Kidney (tissue), 14 donors: ENCODE measurements around the gene ZSCAN18. TPM values are rescaled to one million over a fixed set of nuclear protein-coding genes. Genes with fewer than 3 reads are reported as not detected.
A peak's percentile ranks its signal among the peaks of the same experiment; 100 is the strongest.

Experiments
- DNase-seq, 5 donors: peaks; one replicate each; pipeline ENCODE4 v3.0.0-alpha.2; 2013 to 2020
- FAIRE-seq: peaks from 2 replicates; lab custom pipeline; 2012; peaks lifted over from hg19 to GRCh38; lab: Jason Lieb, UNC
- H3K27ac ChIP-seq, 2 donors: one replicate each; pipeline ENCODE4 v1.7.0; 2013; ENCODE audit warnings: low read depth in 2 of 2, low read length in 2 of 2, inconsistent platforms in 1 of 2
- H3K27me3 ChIP-seq: one replicate; pipeline ENCODE4 v1.7.1; 2013; ENCODE audit warnings: low read length, inconsistent platforms; ENCODE audit not compliant: control insufficient read depth, insufficient read depth
- H3K36me3 ChIP-seq, 3 donors: one replicate each; pipeline versions ENCODE4 v1.7.0 to v1.7.1; 2013; ENCODE audit warnings: low read length in 3 of 3, control low read depth in 1 of 3, inconsistent platforms in 1 of 3; ENCODE audit not compliant: insufficient read depth in 3 of 3, control insufficient read depth in 2 of 3
- H3K4me1 ChIP-seq, 3 donors: one replicate each; pipeline versions ENCODE4 v1.7.0 to v1.7.1; 2013; ENCODE audit warnings: low read length in 3 of 3, inconsistent platforms in 1 of 3, low read depth in 1 of 3; ENCODE audit not compliant: control insufficient read depth in 2 of 3, insufficient read depth in 2 of 3
- H3K4me3 ChIP-seq, 3 donors: one replicate each; pipeline versions ENCODE4 v1.7.0 to v1.8.1; 2013; ENCODE audit warnings: low read length in 3 of 3, control low read depth in 1 of 3, inconsistent platforms in 1 of 3
- H3K9ac ChIP-seq, 3 donors: one replicate each; pipeline versions ENCODE4 v1.7.0 to v1.7.1; 2013; ENCODE audit warnings: low read length in 3 of 3, control low read depth in 1 of 3, inconsistent platforms in 1 of 3
- H3K9me3 ChIP-seq, 3 donors: one replicate each; pipeline versions ENCODE4 v1.7.0 to v1.7.1; 2013; ENCODE audit warnings: low read length in 3 of 3, control low read depth in 1 of 3, inconsistent platforms in 1 of 3; ENCODE audit not compliant: control insufficient read depth in 2 of 3, insufficient read depth in 1 of 3
- CTCF ChIP-seq: IDR thresholded peaks from 3 replicates; pipeline ENCODE4 v1.5.1; 2012; ENCODE audit warnings: mild to moderate bottlenecking, moderate library complexity, borderline replicate concordance; ENCODE audit not compliant: insufficient read depth; ENCODE audit errors: extremely low read depth
- intact Hi-C: fragments of 100-400 bp; cut with DNase I; formaldehyde crosslinking; loops from one replicate; pipeline ENCODE4 v1.11.1; 2022
- polyA plus RNA-seq: library from polyadenylated mRNA; stranded (reverse); fragments of 350-450 nt; fragmentation: Illumina TruSeq; extraction: RNeasy Lipid Tissue Mini Kit (QIAGEN cat#74804); gene quantifications from one replicate; pipeline ENCODE4 v1.2.3, GENCODE V29; 2014; ENCODE audit warnings: low read depth, low replicate concordance; ENCODE audit not compliant: insufficient read depth
- total RNA-seq: library from RNA; stranded (reverse); fragmentation: NEBNext Ultra II Directional; extraction: Animal tissue kit (Norgen Biotek cat#: 25700); gene quantifications from one replicate; pipeline ENCODE4 v1.2.1, GENCODE V29; 2021
- donor health status: control.
- donor health status: control.
- donor health status: control.
- donor health status: control.
- donor health status: control.
- donor health status: DM: yes; HTN: yes; CAD: no.
- donor health status: Normal renal cell carcinoma (clear cell type).

ZSCAN18 gene
- total and polyA plus RNA-seq, 2 donors from 2014 or later = 73.2 to 103 TPM

DNA sequence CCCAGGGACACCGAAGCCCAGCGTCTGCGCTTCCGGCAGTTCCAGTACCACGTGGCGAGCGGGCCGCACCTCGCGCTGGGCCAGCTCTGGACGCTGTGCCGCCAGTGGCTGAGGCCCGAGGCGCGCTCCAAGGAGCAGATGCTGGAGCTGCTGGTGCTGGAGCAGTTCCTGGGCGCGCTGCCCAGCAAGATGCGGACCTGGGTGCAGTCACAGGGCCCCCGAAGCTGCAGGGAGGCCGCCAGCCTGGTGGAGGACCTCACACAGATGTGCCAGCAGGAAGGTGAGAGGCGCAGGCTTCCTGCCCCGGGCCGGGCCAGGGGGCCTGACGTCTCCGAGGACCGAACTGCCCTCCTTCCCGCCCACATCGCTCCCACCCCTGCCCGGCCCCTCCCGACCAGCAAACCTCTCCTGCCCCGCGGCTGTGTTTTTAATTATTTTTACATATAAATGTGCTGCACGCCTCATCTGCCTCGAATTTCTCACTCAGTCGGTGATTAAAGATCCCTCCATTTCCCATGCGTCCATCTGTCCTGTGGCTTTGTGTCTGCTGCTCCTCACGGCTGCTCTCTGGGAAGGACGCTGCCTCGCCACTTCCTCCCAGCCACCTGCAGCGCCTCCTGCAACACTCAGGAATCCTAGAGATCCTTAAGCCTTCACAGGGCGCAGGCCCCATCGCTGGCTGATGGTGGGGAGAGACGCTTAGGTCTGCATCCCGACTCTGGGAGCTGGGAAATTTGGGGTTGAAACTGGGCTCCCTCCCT is 59.9 kb downstream of the ZSCAN18 start:
- Histone ChIP-seq H3K4me1 (no peaks in the 10 kb centered on the region), H3K9ac (no peak overlapping the region), H3K9me3 (no peaks in the 10 kb centered on the region), H3K27ac (no peak overlapping the region), H3K27me3 (no peaks in the 10 kb centered on the region), H3K36me3 (no peaks in the 10 kb centered on the region), H3K4me3 (no peak overlapping the region)
- DNase-seq (peak in 3 of 5 donors; percentile 29 to 51 (median 37)), FAIRE-seq (no peak)
- no peak for TF ChIP-seq CTCF
- intact Hi-C loops = no loop called here

GRCh38 chr19:58035863-58036262 is 62.2 kb downstream of the ZSCAN18 start:
- no peak for FAIRE-seq
- Histone ChIP-seq H3K27ac (no peak overlapping the region), H3K4me1 (no peaks in the 10 kb centered on the region), H3K27me3 (no peaks in the 10 kb centered on the region), H3K4me3 (no peak overlapping the region), H3K36me3 (no peaks in the 10 kb centered on the region), H3K9ac (no peak overlapping the region), H3K9me3 (peaks cover 0 to 4% (median 0%) of the 10 kb centered on the region in 3 donors)
- TF ChIP-seq CTCF = no peak
- intact Hi-C loops = no loop called here
- DNase-seq = no peak

DNA sequence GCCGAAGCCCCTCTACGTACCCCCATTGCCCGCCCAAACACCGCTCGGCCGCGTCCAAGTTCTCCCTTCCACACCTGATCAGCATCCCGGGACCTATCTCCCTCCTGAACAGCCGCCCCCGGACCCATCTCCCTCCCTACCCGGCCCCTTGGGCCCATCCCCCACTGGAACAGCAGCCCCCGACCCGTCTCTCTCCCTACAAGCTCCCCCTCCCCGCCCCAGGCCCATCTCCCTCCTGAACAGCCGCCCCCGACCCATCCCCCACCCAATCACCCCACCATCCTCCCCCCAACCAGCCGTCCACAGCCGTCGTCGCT is 63.6 kb downstream of the ZSCAN18 start:
- peaks cover 0 to 4% (median 0%) of the 10 kb centered on the region in 3 donors for H3K9me3 ChIP-seq

More for the DNA sequence above, 63.6 kb downstream of the ZSCAN18 start:
- H3K36me3 ChIP-seq = no peaks in the 10 kb centered on the region
- no peaks in the 10 kb centered on the region for H3K27me3 ChIP-seq
- intact Hi-C loops = no loop called here
- H3K27ac ChIP-seq = no peak overlapping the region
- no peak overlapping the region for H3K9ac ChIP-seq
- no peaks in the 10 kb centered on the region for H3K4me1 ChIP-seq
- DNase-seq (peak in 4 of 5 donors; percentile 25 to 84 (median 38)), FAIRE-seq (no peak)
- no peak for TF ChIP-seq CTCF
- H3K4me3 ChIP-seq = peak overlapping the region in 1 of 3 donors; percentile 26

Other genes starting within 250 kb of the ZSCAN18 start
- 37.3 TPM for gene ZNF587, start 248.4 kb downstream of the ZSCAN18 start, total RNA-seq
- gene ZNF587, start 248.4 kb downstream of the ZSCAN18 start, polyA plus RNA-seq = 3.7 TPM
- gene ZNF814, start 209.2 kb downstream of the ZSCAN18 start, total RNA-seq = 27.7 TPM
- 26.7 TPM for gene ZNF814, start 209.2 kb downstream of the ZSCAN18 start, polyA plus RNA-seq
- gene ZNF417, start 181.6 kb downstream of the ZSCAN18 start, total RNA-seq = 24.5 TPM
- gene ZNF417, start 181.6 kb downstream of the ZSCAN18 start, polyA plus RNA-seq = 3.0 TPM
- gene ZNF418, start 162.8 kb downstream of the ZSCAN18 start, total RNA-seq = 17.6 TPM
- gene ZNF418, start 162.8 kb downstream of the ZSCAN18 start, polyA plus RNA-seq = 8.2 TPM
- gene ZNF256, start 150.5 kb downstream of the ZSCAN18 start, total RNA-seq = 9.3 TPM
- gene ZNF256, start 150.5 kb downstream of the ZSCAN18 start, polyA plus RNA-seq = 3.7 TPM
- gene C19orf18, start 123.7 kb downstream of the ZSCAN18 start, total RNA-seq = 0.85 TPM
- gene C19orf18, start 123.7 kb downstream of the ZSCAN18 start, polyA plus RNA-seq = 1.7 TPM
- gene ZNF606, start 95.4 kb downstream of the ZSCAN18 start, total RNA-seq = 23.0 TPM
- gene ZNF606, start 95.4 kb downstream of the ZSCAN18 start, polyA plus RNA-seq = 7.2 TPM
- gene ZSCAN1, start 64.2 kb downstream of the ZSCAN18 start, total RNA-seq = 0.98 TPM
- 2.8 TPM for gene ZSCAN1, start 64.2 kb downstream of the ZSCAN18 start, polyA plus RNA-seq
- 9.7 TPM for gene ZNF135, start 38.9 kb downstream of the ZSCAN18 start, total RNA-seq
- gene ZNF135, start 38.9 kb downstream of the ZSCAN18 start, polyA plus RNA-seq = 5.6 TPM
- gene ZNF329, start 52.6 kb upstream of the ZSCAN18 start, total RNA-seq = 12.5 TPM
- 8.4 TPM for gene ZNF329, start 52.6 kb upstream of the ZSCAN18 start, polyA plus RNA-seq
- 42.4 TPM for gene ZNF274, start 84.8 kb upstream of the ZSCAN18 start, total RNA-seq
- 10.9 TPM for gene ZNF274, start 84.8 kb upstream of the ZSCAN18 start, polyA plus RNA-seq
- 39.3 TPM for gene ZNF544, start 130.7 kb upstream of the ZSCAN18 start, total RNA-seq
- gene ZNF544, start 130.7 kb upstream of the ZSCAN18 start, polyA plus RNA-seq = 19.4 TPM
- gene ZNF8, start 180.7 kb upstream of the ZSCAN18 start, total RNA-seq = 9.0 TPM
- 1.3 TPM for gene ZNF8, start 180.7 kb upstream of the ZSCAN18 start, polyA plus RNA-seq
- 35.4 TPM for gene ERVK3-1, start 207.1 kb upstream of the ZSCAN18 start, total RNA-seq
- gene ERVK3-1, start 207.1 kb upstream of the ZSCAN18 start, polyA plus RNA-seq = 41.6 TPM
- 3.3 TPM for gene ZSCAN22, start 228.8 kb upstream of the ZSCAN18 start, total RNA-seq
- gene ZSCAN22, start 228.8 kb upstream of the ZSCAN18 start, polyA plus RNA-seq = 1.1 TPM